D721Med (cell line): ENCODE measurements around the gene CDH4.

ENCODE experiments used
- DNase-seq: peaks from one replicate; pipeline ENCODE4 v3.0.0; 2011; ENCODE audit warnings: low spot score; ENCODE audit not compliant: insufficient read length
- FAIRE-seq: peaks from 2 replicates; lab custom pipeline; 2011; peaks lifted over from hg19 to GRCh38; lab: Jason Lieb, UNC
- CTCF ChIP-seq: IDR thresholded peaks from 2 replicates; pipeline ENCODE4 v1.5.1; 2012; ENCODE audit warnings: mild to moderate bottlenecking, control low read depth; ENCODE audit not compliant: insufficient read depth; ENCODE audit errors: missing control alignments

Gene CDH4

GRCh38 chr20:61634376-61635145, 382.5 kb downstream of the CDH4 start:
- no peak for FAIRE-seq
- DNase-seq, result no peak
- no peak for TF ChIP-seq CTCF

GRCh38 chr20:61635721-61636455, 383.8 kb downstream of the CDH4 start:
- no peak for TF ChIP-seq CTCF
- FAIRE-seq, result no peak
- DNase-seq, result no peak

GRCh38 chr20:61636531-61637116, 384.6 kb downstream of the CDH4 start:
- no peak for FAIRE-seq
- no peak for DNase-seq
- no peak for TF ChIP-seq CTCF

GRCh38 chr20:61638802-61639585, 386.9 kb downstream of the CDH4 start:
- DNase-seq (no peak), FAIRE-seq (no peak)

GRCh38 chr20:61640131-61640870, 388.2 kb downstream of the CDH4 start:
- no peak for DNase-seq
- no peak for FAIRE-seq
- TF ChIP-seq CTCF, result no peak

More at GRCh38 chr20:61638802-61639585, 386.9 kb downstream of the CDH4 start:
- no peak for TF ChIP-seq CTCF

GRCh38 chr20:61640871-61641245, 388.8 kb downstream of the CDH4 start:
- TF ChIP-seq CTCF, result no peak
- DNase-seq (no peak), FAIRE-seq (no peak)
